Ectodermal cell (in vitro differentiated cells): ENCODE results near the gene MAP6D1.
"Not testable (repeated sequence)": the region's sequence is repeated elsewhere in the genome, so short reads cannot be mapped to it uniquely, and the experiment has no call there.

Experiments
- H3K27ac ChIP-seq: 2 replicates; pipeline ENCODE4 v1.7.0; 2013; ENCODE audit warnings: mild to moderate bottlenecking, low read depth, low read length; ENCODE audit not compliant: insufficient read depth, poor library complexity, severe bottlenecking
- H3K27me3 ChIP-seq: 2 replicates; pipeline ENCODE4 v1.7.0; 2013; ENCODE audit warnings: mild to moderate bottlenecking, low read length; ENCODE audit not compliant: insufficient read depth, control insufficient read depth, poor library complexity, severe bottlenecking
- H3K36me3 ChIP-seq: one replicate; pipeline ENCODE4 v1.7.0; 2013; ENCODE audit warnings: low read length; ENCODE audit not compliant: control insufficient read depth, insufficient read depth
- H3K4me1 ChIP-seq: one replicate; pipeline ENCODE4 v1.7.0; 2013; ENCODE audit warnings: low read length; ENCODE audit not compliant: control insufficient read depth, insufficient read depth
- H3K4me3 ChIP-seq: 2 replicates; pipeline ENCODE4 v1.7.0; 2013; ENCODE audit warnings: low read depth, low read length, control low read depth; ENCODE audit not compliant: insufficient read depth
- H3K9me3 ChIP-seq: 2 replicates; pipeline ENCODE4 v1.7.0; 2013; ENCODE audit warnings: mild to moderate bottlenecking, low read length, moderate library complexity; ENCODE audit not compliant: control insufficient read depth
- WGBS, 2 experiments: methylation state at CpG; one replicate each; pipeline ENCODE4 v1.1.7; 2013; ENCODE audit warnings: missing lambda C conversion rate in 2 of 2; 5-methylcytosine and 5-hydroxymethylcytosine counted together

MAP6D1 gene

GRCh38 chr3:183801601-183802000 is 23.8 kb downstream of the MAP6D1 start:
- no peaks in the 10 kb centered on the region for H3K9me3 ChIP-seq
- H3K4me1 ChIP-seq = no peaks in the 10 kb centered on the region
- H3K4me3 ChIP-seq = no peak overlapping the region
- peaks cover 71% of the 10 kb centered on the region for H3K36me3 ChIP-seq
- no peaks in the 10 kb centered on the region for H3K27me3 ChIP-seq
- H3K27ac ChIP-seq = no peak overlapping the region
- WGBS, 2 experiments = 96 to 97% methylated on average over 5 of the region's 5 CpGs

- 93 to 94% methylated on average over 8 of the region's 8 CpGs for WGBS, 2 experiments
- Histone ChIP-seq H3K27ac (no peak overlapping the region), H3K4me1 (no peaks in the 10 kb centered on the region), H3K9me3 (no peaks in the 10 kb centered on the region), H3K27me3 (no peaks in the 10 kb centered on the region), H3K36me3 (peaks cover 60% of the 10 kb centered on the region), H3K4me3 (no peak overlapping the region)
Observed at GRCh38 chr3:183800243-183800863, 25.0 kb downstream of the MAP6D1 start.

- H3K27me3 ChIP-seq = no peaks in the 10 kb centered on the region
- no peaks in the 10 kb centered on the region for H3K9me3 ChIP-seq
- 94 to 95% methylated on average over 5 of the region's 5 CpGs for WGBS, 2 experiments
- H3K36me3 ChIP-seq = peaks cover 55% of the 10 kb centered on the region
- H3K27ac ChIP-seq = no peak overlapping the region
- H3K4me3 ChIP-seq = no peak overlapping the region
- H3K4me1 ChIP-seq = no peaks in the 10 kb centered on the region
Observed at GRCh38 chr3:183799461-183799860, 25.9 kb downstream of the MAP6D1 start.

- no peaks in the 10 kb centered on the region for H3K4me1 ChIP-seq
- no peak overlapping the region for H3K4me3 ChIP-seq
- no peak overlapping the region for H3K27ac ChIP-seq
- peaks cover 46% of the 10 kb centered on the region for H3K36me3 ChIP-seq
- WGBS, 2 experiments = 95 to 96% methylated on average over 9 of the region's 9 CpGs
- no peaks in the 10 kb centered on the region for H3K9me3 ChIP-seq
- H3K27me3 ChIP-seq = no peaks in the 10 kb centered on the region
Observed at GRCh38 chr3:183797996-183798395, 27.4 kb downstream of the MAP6D1 start.

- Histone ChIP-seq H3K9me3 (no peaks in the 10 kb centered on the region), H3K36me3 (peaks cover 35% of the 10 kb centered on the region), H3K27ac (no peak overlapping the region), H3K4me1 (no peaks in the 10 kb centered on the region), H3K27me3 (no peaks in the 10 kb centered on the region), H3K4me3 (no peak overlapping the region)
- WGBS, 2 experiments = 96 to 99% methylated on average over 5 to 6 of the region's 6 CpGs
Observed at GRCh38 chr3:183796372-183796771, 29.0 kb downstream of the MAP6D1 start.

- Histone ChIP-seq H3K9me3 (no peaks in the 10 kb centered on the region), H3K27ac (no peak overlapping the region), H3K4me1 (no peaks in the 10 kb centered on the region), H3K4me3 (no peak overlapping the region), H3K36me3 (peaks cover 30% of the 10 kb centered on the region), H3K27me3 (no peaks in the 10 kb centered on the region)
- WGBS, 2 experiments = 94 to 98% methylated on average over 4 of the region's 4 CpGs
Observed at GRCh38 chr3:183794452-183794851, 30.9 kb downstream of the MAP6D1 start.

GRCh38 chr3:183792976-183793375 is 32.4 kb downstream of the MAP6D1 start:
- H3K4me1 ChIP-seq = no peaks in the 10 kb centered on the region
- H3K27ac ChIP-seq = no peak overlapping the region
- H3K27me3 ChIP-seq = no peaks in the 10 kb centered on the region
- WGBS, 2 experiments = 97 to 100% methylated on average over 2 to 6 of the region's 6 CpGs
- H3K9me3 ChIP-seq = no peaks in the 10 kb centered on the region
- H3K4me3 ChIP-seq = no peak overlapping the region
- H3K36me3 ChIP-seq = peaks cover 26% of the 10 kb centered on the region

GRCh38 chr3:183790700-183791099 is 34.7 kb downstream of the MAP6D1 start:
- H3K27me3 ChIP-seq = no peaks in the 10 kb centered on the region
- H3K36me3 ChIP-seq = peaks cover 48% of the 10 kb centered on the region
- H3K27ac ChIP-seq = no peak overlapping the region
- no peaks in the 10 kb centered on the region for H3K9me3 ChIP-seq
- no peaks in the 10 kb centered on the region for H3K4me1 ChIP-seq
- no peak overlapping the region for H3K4me3 ChIP-seq
- WGBS, 2 experiments = 94 to 97% methylated on average over 15 to 16 of the region's 16 CpGs

GRCh38 chr3:183789826-183790225 is 35.6 kb downstream of the MAP6D1 start:
- H3K9me3 ChIP-seq = no peaks in the 10 kb centered on the region
- no peak overlapping the region for H3K27ac ChIP-seq
- H3K4me3 ChIP-seq = no peak overlapping the region
- no peaks in the 10 kb centered on the region for H3K4me1 ChIP-seq
- WGBS, 2 experiments = 90 to 98% methylated on average over 4 of the region's 4 CpGs
- peaks cover 49% of the 10 kb centered on the region for H3K36me3 ChIP-seq
- H3K27me3 ChIP-seq = no peaks in the 10 kb centered on the region

- H3K27me3 ChIP-seq, H3K27ac ChIP-seq, H3K4me1 ChIP-seq, H3K4me3 ChIP-seq, H3K9me3 ChIP-seq: not testable (repeated sequence)
- 89 to 95% methylated on average over 10 of the region's 10 CpGs for WGBS, 2 experiments
- peaks cover 50% of the 10 kb centered on the region for H3K36me3 ChIP-seq
Observed at GRCh38 chr3:183784503-183784902, 40.9 kb downstream of the MAP6D1 start.
